SKM-1 (cell line): ENCODE results near the gene ZFYVE28.
"Not testable (repeated sequence)": the region's sequence is repeated elsewhere in the genome, so short reads cannot be mapped to it uniquely, and the experiment has no call there.

Experiments
- DNase-seq: peaks from one replicate; lab custom pipeline; 2025; ENCODE audit not compliant: unreplicated experiment; lab: John Stamatoyannopoulos, UW

ZFYVE28 gene

GRCh38 chr4:2393353-2394270 is 24.8 kb downstream of the ZFYVE28 start:
- DNase-seq, result no peak

- no peak for DNase-seq
These were observed 27.5 kb downstream of the ZFYVE28 start for GRCh38 chr4:2390784-2391421.

GRCh38 chr4:2390146-2390545 is 28.3 kb downstream of the ZFYVE28 start:
- no peak for DNase-seq

- DNase-seq, result no peak
These were observed 28.8 kb downstream of the ZFYVE28 start for GRCh38 chr4:2389691-2390090.

GRCh38 chr4:2388429-2389182 is 29.8 kb downstream of the ZFYVE28 start:
- no peak for DNase-seq

GRCh38 chr4:2387829-2388228 is 30.6 kb downstream of the ZFYVE28 start:
- DNase-seq, result no peak

GRCh38 chr4:2387218-2387617 is 31.2 kb downstream of the ZFYVE28 start:
- no peak for DNase-seq

- no peak for DNase-seq
These were observed 31.7 kb downstream of the ZFYVE28 start for GRCh38 chr4:2386717-2387116.

GRCh38 chr4:2385516-2385915 is 32.9 kb downstream of the ZFYVE28 start:
- DNase-seq, result no peak

GRCh38 chr4:2384245-2384644 is 34.2 kb downstream of the ZFYVE28 start:
- DNase-seq, result no peak

GRCh38 chr4:2383760-2384159 is 34.7 kb downstream of the ZFYVE28 start:
- DNase-seq, result no peak

GRCh38 chr4:2383220-2383631 is 35.2 kb downstream of the ZFYVE28 start:
- not testable (repeated sequence) for DNase-seq

- not testable (repeated sequence) for DNase-seq
These were observed 35.7 kb downstream of the ZFYVE28 start for GRCh38 chr4:2382769-2383202.

- not testable (repeated sequence) for DNase-seq
These were observed 37.9 kb downstream of the ZFYVE28 start for GRCh38 chr4:2380589-2380988.

GRCh38 chr4:2378898-2379297 is 39.5 kb downstream of the ZFYVE28 start:
- DNase-seq, result no peak

GRCh38 chr4:2378401-2378800 is 40.0 kb downstream of the ZFYVE28 start:
- DNase-seq, result no peak

- DNase-seq, result no peak
These were observed 41.2 kb downstream of the ZFYVE28 start for GRCh38 chr4:2377241-2377640.

- DNase-seq, result no peak
These were observed 43.0 kb downstream of the ZFYVE28 start for GRCh38 chr4:2375427-2375826.

GRCh38 chr4:2373532-2373931 is 44.9 kb downstream of the ZFYVE28 start:
- no peak for DNase-seq

- no peak for DNase-seq
These were observed 45.9 kb downstream of the ZFYVE28 start for GRCh38 chr4:2372488-2373030.

GRCh38 chr4:2371765-2372487 is 46.5 kb downstream of the ZFYVE28 start:
- DNase-seq, result no peak
